ENCODE data around the gene SUGCT.

SUGCT gene

GRCh38 chr7:40348126-40348728 is 213.4 kb downstream of the SUGCT start:
- peaks cover 2% of the 10 kb centered on the region for H3K36me3 Mint-ChIP-seq

GRCh38 chr7:40350100-40350499 is 215.3 kb downstream of the SUGCT start:
- peaks cover 3% of the 10 kb centered on the region for H3K27me3 Mint-ChIP-seq
- peaks cover 2% of the 10 kb centered on the region for H3K36me3 Mint-ChIP-seq
- no peaks in the 10 kb centered on the region for H3K4me1 Mint-ChIP-seq
- H3K9me3 Mint-ChIP-seq: no peaks in the 10 kb centered on the region
- no peak overlapping the region for H3K4me3 Mint-ChIP-seq
- no peak overlapping the region for H3K27ac Mint-ChIP-seq

More at GRCh38 chr7:40348126-40348728, 213.4 kb downstream of the SUGCT start:
- no peak overlapping the region for H3K4me3 Mint-ChIP-seq
- no peaks in the 10 kb centered on the region for H3K9me3 Mint-ChIP-seq
- no peaks in the 10 kb centered on the region for H3K4me1 Mint-ChIP-seq
- H3K27ac Mint-ChIP-seq: no peak overlapping the region
- H3K27me3 Mint-ChIP-seq: peaks cover 3% of the 10 kb centered on the region

GRCh38 chr7:40354711-40355110 is 219.9 kb downstream of the SUGCT start:
- Mint-ChIP-seq H3K27ac (no peak overlapping the region), H3K9me3 (no peaks in the 10 kb centered on the region), H3K4me1 (no peaks in the 10 kb centered on the region), H3K27me3 (peaks cover 3% of the 10 kb centered on the region), H3K36me3 (peaks cover 4% of the 10 kb centered on the region), H3K4me3 (no peak overlapping the region)

- peaks cover 4% of the 10 kb centered on the region for H3K36me3 Mint-ChIP-seq
- no peak overlapping the region for H3K4me3 Mint-ChIP-seq
- no peaks in the 10 kb centered on the region for H3K9me3 Mint-ChIP-seq
- H3K27ac Mint-ChIP-seq: no peak overlapping the region
- no peaks in the 10 kb centered on the region for H3K4me1 Mint-ChIP-seq
- H3K27me3 Mint-ChIP-seq: peaks cover 3% of the 10 kb centered on the region
These were observed 221.5 kb downstream of the SUGCT start for GRCh38 chr7:40356312-40356711.

- H3K27ac Mint-ChIP-seq: no peak overlapping the region
- peaks cover 4% of the 10 kb centered on the region for H3K36me3 Mint-ChIP-seq
- no peaks in the 10 kb centered on the region for H3K9me3 Mint-ChIP-seq
- no peaks in the 10 kb centered on the region for H3K4me1 Mint-ChIP-seq
- peaks cover 3% of the 10 kb centered on the region for H3K27me3 Mint-ChIP-seq
- no peak overlapping the region for H3K4me3 Mint-ChIP-seq
These were observed 222.3 kb downstream of the SUGCT start for GRCh38 chr7:40356871-40357709.

GRCh38 chr7:40369641-40370277 is 235.0 kb downstream of the SUGCT start:
- Mint-ChIP-seq H3K27me3 (peaks cover 1% of the 10 kb centered on the region), H3K4me3 (no peak overlapping the region), H3K4me1 (no peaks in the 10 kb centered on the region), H3K9me3 (peaks cover 5% of the 10 kb centered on the region), H3K27ac (no peak overlapping the region), H3K36me3 (no peaks in the 10 kb centered on the region)

- no peaks in the 10 kb centered on the region for H3K36me3 Mint-ChIP-seq
These were observed 237.1 kb downstream of the SUGCT start for GRCh38 chr7:40371806-40372440.

GRCh38 chr7:40374575-40374974 is 239.8 kb downstream of the SUGCT start:
- Mint-ChIP-seq H3K9me3 (no peaks in the 10 kb centered on the region), H3K4me3 (no peak overlapping the region), H3K27ac (no peak overlapping the region), H3K27me3 (no peaks in the 10 kb centered on the region), H3K4me1 (no peaks in the 10 kb centered on the region), H3K36me3 (no peaks in the 10 kb centered on the region)

More at GRCh38 chr7:40371806-40372440, 237.1 kb downstream of the SUGCT start:
- peaks cover 1% of the 10 kb centered on the region for H3K27me3 Mint-ChIP-seq
- no peak overlapping the region for H3K4me3 Mint-ChIP-seq
- H3K4me1 Mint-ChIP-seq: no peaks in the 10 kb centered on the region
- no peak overlapping the region for H3K27ac Mint-ChIP-seq
- peaks cover 5% of the 10 kb centered on the region for H3K9me3 Mint-ChIP-seq

GRCh38 chr7:40380111-40380510 is 245.3 kb downstream of the SUGCT start:
- Mint-ChIP-seq H3K4me1 (no peaks in the 10 kb centered on the region), H3K36me3 (no peaks in the 10 kb centered on the region), H3K9me3 (no peaks in the 10 kb centered on the region), H3K4me3 (no peak overlapping the region), H3K27ac (no peak overlapping the region), H3K27me3 (no peaks in the 10 kb centered on the region)

- no peaks in the 10 kb centered on the region for H3K27me3 Mint-ChIP-seq
- H3K9me3 Mint-ChIP-seq: no peaks in the 10 kb centered on the region
- H3K4me1 Mint-ChIP-seq: no peaks in the 10 kb centered on the region
- no peak overlapping the region for H3K27ac Mint-ChIP-seq
- no peaks in the 10 kb centered on the region for H3K36me3 Mint-ChIP-seq
- no peak overlapping the region for H3K4me3 Mint-ChIP-seq
These were observed 247.3 kb downstream of the SUGCT start for GRCh38 chr7:40382145-40382544.

GRCh38 chr7:40393660-40394059 is 258.9 kb downstream of the SUGCT start:
- no peaks in the 10 kb centered on the region for H3K27me3 Mint-ChIP-seq
- no peaks in the 10 kb centered on the region for H3K4me1 Mint-ChIP-seq
- H3K27ac Mint-ChIP-seq: no peak overlapping the region
- H3K4me3 Mint-ChIP-seq: no peak overlapping the region
- no peaks in the 10 kb centered on the region for H3K9me3 Mint-ChIP-seq
- no peaks in the 10 kb centered on the region for H3K36me3 Mint-ChIP-seq

GRCh38 chr7:40394400-40394799 is 259.6 kb downstream of the SUGCT start:
- Mint-ChIP-seq H3K9me3 (no peaks in the 10 kb centered on the region), H3K36me3 (no peaks in the 10 kb centered on the region), H3K27me3 (no peaks in the 10 kb centered on the region), H3K27ac (no peak overlapping the region), H3K4me1 (no peaks in the 10 kb centered on the region), H3K4me3 (no peak overlapping the region)

GRCh38 chr7:40400525-40400924 is 265.7 kb downstream of the SUGCT start:
- Mint-ChIP-seq H3K27me3 (no peaks in the 10 kb centered on the region), H3K27ac (no peak overlapping the region), H3K36me3 (no peaks in the 10 kb centered on the region)

GRCh38 chr7:40401406-40401805 is 266.6 kb downstream of the SUGCT start:
- Mint-ChIP-seq H3K4me3 (no peak overlapping the region), H3K9me3 (peaks cover 5% of the 10 kb centered on the region), H3K36me3 (no peaks in the 10 kb centered on the region), H3K27me3 (no peaks in the 10 kb centered on the region), H3K27ac (no peak overlapping the region), H3K4me1 (no peaks in the 10 kb centered on the region)

More at GRCh38 chr7:40400525-40400924, 265.7 kb downstream of the SUGCT start:
- Mint-ChIP-seq H3K4me1 (no peaks in the 10 kb centered on the region), H3K4me3 (no peak overlapping the region), H3K9me3 (no peaks in the 10 kb centered on the region)

GRCh38 chr7:40402661-40403060 is 267.9 kb downstream of the SUGCT start:
- Mint-ChIP-seq H3K9me3 (peaks cover 5% of the 10 kb centered on the region), H3K27ac (no peak overlapping the region), H3K36me3 (no peaks in the 10 kb centered on the region), H3K4me3 (no peak overlapping the region), H3K27me3 (no peaks in the 10 kb centered on the region), H3K4me1 (no peaks in the 10 kb centered on the region)
